Neutrophil (primary cell): ENCODE data around the gene NR6A1.

Source experiments
- H3K27ac ChIP-seq: fragments of 200-600 bp; sonication (generic); 2 replicates; pipeline ENCODE4 v1.5.1; 2016; ENCODE audit warnings: mild to moderate bottlenecking, moderate library complexity
- H3K27me3 ChIP-seq: fragments of 200-600 bp; sonication (generic); 2 replicates; pipeline ENCODE4 v1.6.0; 2016; ENCODE audit warnings: mild to moderate bottlenecking
- H3K36me3 ChIP-seq: fragments of 200-600 bp; sonication (generic); 2 replicates; pipeline ENCODE4 v1.5.1; 2017
- H3K4me1 ChIP-seq, 2 experiments: fragments of 200-600 bp in 1 of 2; sonication (generic) in 1 of 2; 1 replicate in 1 of 2; 2 replicates in 1 of 2; pipeline versions ENCODE4 v1.5.1 to v1.6.1; 2013 to 2016; ENCODE audit warnings: low read depth in 1 of 2, low read length in 1 of 2, mild to moderate bottlenecking in 1 of 2, moderate library complexity in 1 of 2; ENCODE audit not compliant: control insufficient read depth in 1 of 2, insufficient read depth in 1 of 2
- H3K4me3 ChIP-seq, 2 experiments: fragments of 200-600 bp in 1 of 2; sonication (generic) in 1 of 2; 1 replicate in 1 of 2; 2 replicates in 1 of 2; pipeline ENCODE4 v1.5.1; 2013 to 2016; ENCODE audit warnings: low read depth in 1 of 2, low read length in 1 of 2, mild to moderate bottlenecking in 1 of 2, moderate library complexity in 1 of 2
- H3K9me3 ChIP-seq: fragments of 200-600 bp; sonication (generic); 2 replicates; pipeline ENCODE4 v1.5.1; 2016
- CTCF ChIP-seq: fragments of 200-600 bp; sonication (generic); IDR thresholded peaks from 2 replicates; pipeline ENCODE4 v1.5.1; 2016; ENCODE audit warnings: antibody characterized with exemption

Gene NR6A1

DNA sequence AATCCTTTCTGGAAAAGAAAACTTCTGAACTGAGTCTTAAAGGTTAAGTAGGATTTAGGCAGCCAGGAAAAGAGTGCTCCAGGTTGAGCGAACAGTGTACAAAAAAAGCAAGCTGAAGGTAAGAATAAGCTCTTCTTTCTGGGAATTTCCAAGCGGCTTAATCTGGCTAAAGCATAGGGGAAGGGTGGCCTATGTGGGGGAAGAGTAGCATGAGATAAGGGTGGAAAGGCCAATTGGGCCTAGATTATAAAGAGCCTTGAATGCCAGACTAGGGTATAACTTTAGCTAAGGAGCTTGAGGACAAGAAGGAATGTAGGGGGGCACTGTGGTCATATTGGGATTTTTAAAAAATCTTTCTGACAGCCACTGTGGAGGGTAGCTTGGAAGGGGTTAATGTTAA, 226.6 kb downstream of the NR6A1 start:
- Histone ChIP-seq H3K27me3 (no peaks in the 10 kb centered on the region), H3K27ac (no peak overlapping the region)
- no peak for TF ChIP-seq CTCF

GRCh38 chr9:124541824-124542223, 229.3 kb downstream of the NR6A1 start:
- no peaks in the 10 kb centered on the region for H3K9me3 ChIP-seq
- no peak overlapping the region for H3K27ac ChIP-seq
- H3K4me1 ChIP-seq, result peaks cover 0 to 3% of the 10 kb centered on the region in 2 experiments
- no peak overlapping the region for H3K4me3 ChIP-seq
- peaks cover 42% of the 10 kb centered on the region for H3K36me3 ChIP-seq
- H3K27me3 ChIP-seq, result no peaks in the 10 kb centered on the region
- no peak for TF ChIP-seq CTCF

More for the DNA sequence above, 226.6 kb downstream of the NR6A1 start:
- no peaks in the 10 kb centered on the region for H3K4me1 ChIP-seq
- H3K9me3 ChIP-seq, result no peaks in the 10 kb centered on the region
- no peak overlapping the region for H3K4me3 ChIP-seq
- H3K36me3 ChIP-seq, result peaks cover 18% of the 10 kb centered on the region

- H3K4me1 ChIP-seq, result peaks cover 0 to 3% of the 10 kb centered on the region in 2 experiments
Measured at GRCh38 chr9:124537926-124538325, 233.2 kb downstream of the NR6A1 start.

GRCh38 chr9:124535846-124536245, 235.3 kb downstream of the NR6A1 start:
- H3K4me1 ChIP-seq, result peaks cover 0 to 3% of the 10 kb centered on the region in 2 experiments
- H3K27ac ChIP-seq, result no peak overlapping the region
- TF ChIP-seq CTCF, result no peak
- H3K27me3 ChIP-seq, result no peaks in the 10 kb centered on the region
- no peaks in the 10 kb centered on the region for H3K9me3 ChIP-seq
- H3K36me3 ChIP-seq, result peaks cover 80% of the 10 kb centered on the region
- H3K4me3 ChIP-seq, result no peak overlapping the region

More at GRCh38 chr9:124537926-124538325, 233.2 kb downstream of the NR6A1 start:
- H3K27ac ChIP-seq, result no peak overlapping the region
- no peaks in the 10 kb centered on the region for H3K27me3 ChIP-seq
- no peaks in the 10 kb centered on the region for H3K9me3 ChIP-seq
- no peak for TF ChIP-seq CTCF
- no peak overlapping the region for H3K4me3 ChIP-seq
- H3K36me3 ChIP-seq, result peaks cover 63% of the 10 kb centered on the region

GRCh38 chr9:124532897-124533296, 238.2 kb downstream of the NR6A1 start:
- peaks cover 0 to 3% of the 10 kb centered on the region in 2 experiments for H3K4me1 ChIP-seq
- peaks cover 74% of the 10 kb centered on the region for H3K36me3 ChIP-seq
- no peak overlapping the region for H3K4me3 ChIP-seq
- H3K27me3 ChIP-seq, result no peaks in the 10 kb centered on the region
- H3K9me3 ChIP-seq, result no peaks in the 10 kb centered on the region
- no peak overlapping the region for H3K27ac ChIP-seq
- no peak for TF ChIP-seq CTCF

GRCh38 chr9:124531115-124531514, 240.0 kb downstream of the NR6A1 start:
- peaks cover 75% of the 10 kb centered on the region for H3K36me3 ChIP-seq
- H3K4me1 ChIP-seq, result no peaks in the 10 kb centered on the region
- no peaks in the 10 kb centered on the region for H3K27me3 ChIP-seq
- no peaks in the 10 kb centered on the region for H3K9me3 ChIP-seq
- TF ChIP-seq CTCF, result no peak
- no peak overlapping the region for H3K27ac ChIP-seq
- no peak overlapping the region for H3K4me3 ChIP-seq
